H1 (cell line): ENCODE data around the gene OCRL.

ENCODE experiments used
- CBX5 ChIP-seq: fragments of 300-800, 300-1000 bp; sonication (generic); IDR thresholded peaks from 2 replicates; pipeline ENCODE4 v1.7.1; 2016; ENCODE audit warnings: antibody characterized with exemption, low read length, low read depth
- CEBPB ChIP-seq: IDR thresholded peaks from 2 replicates; pipeline ENCODE4 v1.6.1; 2012; ENCODE audit warnings: low read depth, low read length
- CTCF ChIP-seq, 3 experiments: IDR thresholded peaks; 1 replicate in 2 of 3; 2 replicates in 1 of 3; pipeline versions ENCODE4 v1.5.1 to v1.6.1; 2011; ENCODE audit warnings: low read length in 3 of 3, mild to moderate bottlenecking in 3 of 3, inconsistent platforms in 2 of 3, low read depth in 1 of 3, moderate library complexity in 1 of 3; ENCODE audit not compliant: insufficient read depth in 1 of 3; ENCODE audit errors: control extremely low read depth in 1 of 3
- EGR1 ChIP-seq: IDR thresholded peaks from 2 replicates; pipeline ENCODE4 v1.6.1; 2011; ENCODE audit warnings: low read depth, low read length, borderline replicate concordance
- EZH2 ChIP-seq: fragments of 200-600 bp; sonication (generic); IDR thresholded peaks from 2 replicates; pipeline ENCODE4 v1.7.1; 2012; ENCODE audit warnings: low read depth, mild to moderate bottlenecking, moderate library complexity, low read length, inconsistent platforms; ENCODE audit not compliant: severe bottlenecking
- MAFK ChIP-seq: IDR thresholded peaks from 2 replicates; pipeline ENCODE4 v1.6.1; 2012; ENCODE audit warnings: low read depth, mild to moderate bottlenecking, improper control_type of control experiment, low read length
- POLR2A ChIP-seq, 2 experiments: IDR thresholded peaks; 1 replicate in 1 of 2; 2 replicates in 1 of 2; pipeline ENCODE4 v1.6.1; 2011; ENCODE audit warnings: low read depth in 2 of 2, low read length in 2 of 2, mild to moderate bottlenecking in 2 of 2; ENCODE audit errors: control extremely low read depth in 1 of 2
- POLR2AphosphoS5 ChIP-seq: IDR thresholded peaks from 2 replicates; pipeline ENCODE4 v1.6.1; 2011; ENCODE audit warnings: low read depth, low read length
- SP1 ChIP-seq: IDR thresholded peaks from 2 replicates; pipeline ENCODE4 v1.6.1; 2011; ENCODE audit warnings: low read depth, low read length
- ZNF274 ChIP-seq: IDR thresholded peaks from 2 replicates; pipeline ENCODE4 v1.7.0; 2012; ENCODE audit warnings: low read length, borderline replicate concordance; ENCODE audit errors: extremely low read depth

GRCh38 chrX:129597905-129598304 is 57.8 kb downstream of the OCRL start:
- no peak for TF ChIP-seq CTCF (IDR thresholded peaks at IDR 0.05; ENCODE audit: control extremely low read depth in 1 of 3, insufficient read depth in 1 of 3, low read depth in 1 of 3, low read length in 3 of 3)
- no peak for TF ChIP-seq EZH2
- TF ChIP-seq MAFK, result no peak
- TF ChIP-seq SP1, result no peak
- no peak for TF ChIP-seq POLR2A (IDR thresholded peaks at IDR 0.05; ENCODE audit: control extremely low read depth in 1 of 2, low read depth in 2 of 2, low read length in 2 of 2)
- TF ChIP-seq ZNF274, result no peak
- no peak for TF ChIP-seq EGR1
- no peak for TF ChIP-seq CBX5
- no peak for TF ChIP-seq POLR2AphosphoS5
- TF ChIP-seq CEBPB, result no peak
